CD4-positive, alpha-beta memory T cell (primary cell): ENCODE data around the gene DUS1L. TPM values are rescaled to one million over a fixed set of nuclear protein-coding genes. Genes with fewer than 3 reads are reported as not detected.

Source experiments
- CTCF ChIA-PET: fragments of 350-600 bp; sonication (Branson Sonifier 250); formaldehyde crosslinking; loops from one replicate; lab custom pipeline; 2021; ENCODE audit warnings: inconsistent platforms; ENCODE audit not compliant: partially characterized antibody; lab: Charles Lee
- POLR2A ChIA-PET: fragments of 350-600 bp; sonication (Branson Sonifier 250); formaldehyde crosslinking; loops from one replicate; lab custom pipeline; 2021; ENCODE audit not compliant: partially characterized antibody; lab: Charles Lee
- DNase-seq, 5 donors: peaks; one replicate each; pipeline versions ENCODE4 v3.0.0 to v3.0.0-alpha.2; 2020 to 2022; ENCODE audit warnings: mixed read lengths in 1 of 5
- H3K27ac ChIP-seq: one replicate; pipeline ENCODE4 v1.7.0; 2013; ENCODE audit warnings: low read depth, low read length
- H3K27me3 ChIP-seq: 2 replicates; pipeline ENCODE4 v1.7.0; 2013; ENCODE audit warnings: mild to moderate bottlenecking, low read length, moderate library complexity; ENCODE audit not compliant: insufficient read depth
- H3K36me3 ChIP-seq: 2 replicates; pipeline ENCODE4 v1.7.0; 2013; ENCODE audit warnings: mild to moderate bottlenecking, low read length, moderate library complexity; ENCODE audit not compliant: insufficient read depth
- H3K4me1 ChIP-seq: 2 replicates; pipeline ENCODE4 v1.7.0; 2013; ENCODE audit warnings: mild to moderate bottlenecking, low read length, moderate library complexity; ENCODE audit not compliant: insufficient read depth
- H3K4me3 ChIP-seq, 2 donors: one replicate each; pipeline ENCODE4 v1.7.0; 2013; ENCODE audit warnings: low read length in 2 of 2, mild to moderate bottlenecking in 1 of 2
- H3K9me3 ChIP-seq, 2 donors: one replicate each; pipeline ENCODE4 v1.7.0; 2013; ENCODE audit warnings: low read length in 2 of 2, control low read depth in 1 of 2; ENCODE audit not compliant: control insufficient read depth in 1 of 2
- H3K27ac Mint-ChIP-seq, 7 donors: one replicate each; pipeline ENCODE4 v1.8.0; 2020 to 2021; ENCODE audit warnings: mixed read lengths in 7 of 7, mild to moderate bottlenecking in 6 of 7, inconsistent platforms in 3 of 7, moderate library complexity in 3 of 7
- H3K27me3 Mint-ChIP-seq, 2 donors: one replicate each; pipeline ENCODE4 v1.8.0; 2020 to 2021; ENCODE audit warnings: mixed read lengths in 2 of 2
- H3K36me3 Mint-ChIP-seq, 2 donors: one replicate each; pipeline ENCODE4 v1.8.0; 2020 to 2021; ENCODE audit warnings: mixed read lengths in 2 of 2, inconsistent platforms in 1 of 2, mild to moderate bottlenecking in 1 of 2
- H3K4me1 Mint-ChIP-seq, 4 donors: one replicate each; pipeline ENCODE4 v1.8.0; 2020 to 2021; ENCODE audit warnings: mixed read lengths in 4 of 4, mild to moderate bottlenecking in 1 of 4
- H3K4me3 Mint-ChIP-seq, 8 donors: one replicate each; pipeline ENCODE4 v1.8.0; 2020 to 2021; ENCODE audit warnings: mixed read lengths in 8 of 8, mild to moderate bottlenecking in 7 of 8, moderate library complexity in 6 of 8, inconsistent platforms in 3 of 8
- H3K9me3 Mint-ChIP-seq, 8 donors: one replicate each; pipeline ENCODE4 v1.8.0; 2020 to 2021; ENCODE audit warnings: mixed read lengths in 8 of 8, mild to moderate bottlenecking in 5 of 8, inconsistent platforms in 3 of 8, moderate library complexity in 1 of 8
- intact Hi-C: fragments of 100-400 bp; cut with micrococcal nuclease; formaldehyde crosslinking; loops from one replicate; pipeline ENCODE4 v1.15.1; 2023
- polyA plus RNA-seq, 2 donors: library from polyadenylated mRNA; unstranded; fragments of 300-500 nt; fragmentation: Illumina TruSeq; gene quantifications; one replicate each; pipeline ENCODE4 v1.2.3, GENCODE V29; 2021
- total RNA-seq, 2 experiments: library from RNA; stranded (reverse); gene quantifications; one replicate each; pipeline ENCODE4 v1.2.3, GENCODE V29; 2021

The DUS1L gene
- total and polyA plus RNA-seq, 4 experiments from 2014 or later = 48.1 to 141 (median 139) TPM

- Histone ChIP-seq H3K4me1 (peaks cover 14% of the 10 kb centered on the region), H3K4me3 (no peak overlapping the region), H3K27ac (no peak overlapping the region), H3K27me3 (no peaks in the 10 kb centered on the region), H3K9me3 (no peaks in the 10 kb centered on the region), H3K36me3 (no peaks in the 10 kb centered on the region)
- Mint-ChIP-seq H3K9me3 (peaks cover 0 to 2% (median 0%) of the 10 kb centered on the region in 8 donors), H3K27ac (peak overlapping the region in 3 of 7 donors; percentile 23 to 54 (median 29)), H3K4me1 (peaks cover 2 to 14% (median 6%) of the 10 kb centered on the region in 4 donors), H3K27me3 (no peaks in the 10 kb centered on the region), H3K36me3 (peaks cover 3 to 11% of the 10 kb centered on the region in 2 donors), H3K4me3 (peak overlapping the region in 3 of 8 donors; percentile 50 to 59 (median 52))
- CTCF ChIA-PET = no interaction called here
- DNase-seq = no peak
- POLR2A ChIA-PET = no interaction called here
- intact Hi-C loops = no loop called here
Measured at GRCh38 chr17:82047379-82047778, 18.2 kb downstream of the DUS1L start.

GRCh38 chr17:82046903-82047302, 18.7 kb downstream of the DUS1L start:
- Mint-ChIP-seq H3K36me3 (peaks cover 3 to 11% of the 10 kb centered on the region in 2 donors), H3K9me3 (no peaks in the 10 kb centered on the region), H3K4me1 (peaks cover 2 to 14% (median 6%) of the 10 kb centered on the region in 4 donors), H3K27ac (no peak overlapping the region), H3K4me3 (peak overlapping the region in 1 of 8 donors; percentile 57), H3K27me3 (no peaks in the 10 kb centered on the region)
- intact Hi-C loops = no loop called here
- Histone ChIP-seq H3K36me3 (no peaks in the 10 kb centered on the region), H3K4me3 (no peak overlapping the region), H3K27me3 (no peaks in the 10 kb centered on the region), H3K9me3 (no peaks in the 10 kb centered on the region), H3K4me1 (peaks cover 12% of the 10 kb centered on the region), H3K27ac (no peak overlapping the region)
- DNase-seq = no peak
- CTCF ChIA-PET = no interaction called here
- POLR2A ChIA-PET = no interaction called here

- H3K4me3 Mint-ChIP-seq = no peak overlapping the region
- H3K27me3 Mint-ChIP-seq = no peaks in the 10 kb centered on the region
- Histone ChIP-seq H3K4me1 (peaks cover 12% of the 10 kb centered on the region), H3K9me3 (no peaks in the 10 kb centered on the region), H3K27ac (no peak overlapping the region), H3K27me3 (no peaks in the 10 kb centered on the region), H3K4me3 (no peak overlapping the region), H3K36me3 (no peaks in the 10 kb centered on the region)
- POLR2A ChIA-PET = no interaction called here
- no peaks in the 10 kb centered on the region for H3K9me3 Mint-ChIP-seq
- peaks cover 3 to 11% of the 10 kb centered on the region in 2 donors for H3K36me3 Mint-ChIP-seq
- no peak overlapping the region for H3K27ac Mint-ChIP-seq
- CTCF ChIA-PET = no interaction called here
- intact Hi-C loops = no loop called here
- DNase-seq = no peak
- peaks cover 2 to 14% (median 6%) of the 10 kb centered on the region in 4 donors for H3K4me1 Mint-ChIP-seq
Measured at GRCh38 chr17:82045936-82046484, 19.6 kb downstream of the DUS1L start.

GRCh38 chr17:82043507-82043906, 22.1 kb downstream of the DUS1L start:
- Mint-ChIP-seq H3K27ac (no peak overlapping the region), H3K36me3 (peaks cover 3 to 9% of the 10 kb centered on the region in 2 donors), H3K27me3 (no peaks in the 10 kb centered on the region), H3K9me3 (no peaks in the 10 kb centered on the region), H3K4me1 (peaks cover 3 to 10% (median 7%) of the 10 kb centered on the region in 4 donors), H3K4me3 (no peak overlapping the region)
- H3K36me3 ChIP-seq = no peaks in the 10 kb centered on the region
- intact Hi-C loops = no loop called here
- H3K27ac ChIP-seq = no peak overlapping the region
- no peaks in the 10 kb centered on the region for H3K4me1 ChIP-seq
- DNase-seq = no peak
- no peak overlapping the region for H3K4me3 ChIP-seq
- ChIA-PET POLR2A (interaction anchor here (1.4 kb wide), 1 partner anchor 22 kb away, joined by 5 read pairs; the partner anchor contains the start of gene DUS1L), CTCF (interaction anchor here (1.1 kb wide), 1 partner anchor 8 kb away, joined by 3 read pairs; no protein-coding TSS in a partner anchor)
- no peaks in the 10 kb centered on the region for H3K9me3 ChIP-seq
- H3K27me3 ChIP-seq = no peaks in the 10 kb centered on the region

- H3K36me3 ChIP-seq = no peaks in the 10 kb centered on the region
- DNase-seq = no peak
- Mint-ChIP-seq H3K4me1 (peaks cover 7 to 14% (median 11%) of the 10 kb centered on the region in 4 donors), H3K27me3 (no peaks in the 10 kb centered on the region), H3K9me3 (no peaks in the 10 kb centered on the region), H3K4me3 (no peak overlapping the region), H3K36me3 (peaks cover 3 to 7% of the 10 kb centered on the region in 2 donors), H3K27ac (no peak overlapping the region)
- CTCF ChIA-PET = no interaction called here
- no peaks in the 10 kb centered on the region for H3K9me3 ChIP-seq
- peaks cover 5% of the 10 kb centered on the region for H3K4me1 ChIP-seq
- intact Hi-C loops = no loop called here
- no peak overlapping the region for H3K27ac ChIP-seq
- no peak overlapping the region for H3K4me3 ChIP-seq
- H3K27me3 ChIP-seq = no peaks in the 10 kb centered on the region
- POLR2A ChIA-PET = interaction anchor here (1.4 kb wide), 1 partner anchor 23 kb away, joined by 5 read pairs; the partner anchor contains the start of gene DUS1L
Measured at GRCh38 chr17:82042649-82043048, 23.0 kb downstream of the DUS1L start.

- intact Hi-C loops = no loop called here
- Histone ChIP-seq H3K36me3 (no peaks in the 10 kb centered on the region), H3K27ac (no peak overlapping the region), H3K9me3 (no peaks in the 10 kb centered on the region), H3K27me3 (no peaks in the 10 kb centered on the region), H3K4me1 (peaks cover 11% of the 10 kb centered on the region), H3K4me3 (no peak overlapping the region)
- ChIA-PET CTCF (interaction anchor here (1.3 kb wide), 1 partner anchor 82 kb away, joined by 3 read pairs; no protein-coding TSS in a partner anchor), POLR2A (no interaction called here)
- H3K4me3 Mint-ChIP-seq = no peak overlapping the region
- H3K4me1 Mint-ChIP-seq = peaks cover 9 to 22% (median 12%) of the 10 kb centered on the region in 4 donors
- peaks cover 0 to 1% of the 10 kb centered on the region in 2 donors for H3K36me3 Mint-ChIP-seq
- H3K9me3 Mint-ChIP-seq = no peaks in the 10 kb centered on the region
- no peak overlapping the region for H3K27ac Mint-ChIP-seq
- H3K27me3 Mint-ChIP-seq = no peaks in the 10 kb centered on the region
- DNase-seq = no peak
Measured at GRCh38 chr17:82041144-82041814, 24.3 kb downstream of the DUS1L start.

- Histone ChIP-seq H3K9me3 (no peaks in the 10 kb centered on the region), H3K4me1 (peaks cover 19% of the 10 kb centered on the region), H3K36me3 (no peaks in the 10 kb centered on the region), H3K27me3 (no peaks in the 10 kb centered on the region), H3K4me3 (no peak overlapping the region), H3K27ac (no peak overlapping the region)
- Mint-ChIP-seq H3K4me1 (peaks cover 13 to 36% (median 18%) of the 10 kb centered on the region in 4 donors), H3K9me3 (no peaks in the 10 kb centered on the region), H3K4me3 (peak overlapping the region in 1 of 8 donors; percentile 25), H3K36me3 (peaks cover 0 to 6% of the 10 kb centered on the region in 2 donors), H3K27me3 (no peaks in the 10 kb centered on the region), H3K27ac (peak overlapping the region in 1 of 7 donors; percentile 59)
- no peak for DNase-seq
- CTCF ChIA-PET = interaction anchor here (0.7 to 1.4 kb wide), 4 partner anchors 9 to 80 kb away, joined by 3 to 5 read pairs (median 3); partner anchors contain the start of gene LRRC45
- intact Hi-C loops = loop anchor here (5.0 to 10.0 kb wide), 3 partner anchors 77 to 375 kb away; partner anchors contain the start of genes HEXD, NOTUM and OGFOD3
- POLR2A ChIA-PET = interaction anchor here (1.0 kb wide), 1 partner anchor 62 kb away, joined by 3 read pairs; no protein-coding TSS in a partner anchor
Measured at GRCh38 chr17:82039695-82040299, 25.8 kb downstream of the DUS1L start.
